SK-N-SH treated with all-trans-retinoic acid at 6 μM for 48 hours (cell line): ENCODE results near the gene SF3A1.

Experiments
- ARNTL ChIP-seq: fragments of 450-650 bp; formaldehyde crosslinking; IDR thresholded peaks from 2 replicates; pipeline ENCODE4 v1.5.0; 2020; ENCODE audit warnings: low read depth, mild to moderate bottlenecking, moderate library complexity, borderline replicate concordance
- ESRRG ChIP-seq: fragments of 250-450 bp; sonication (Bioruptor Pico); IDR thresholded peaks from 2 replicates; pipeline ENCODE4 v1.6.1; 2021; ENCODE audit warnings: mild to moderate bottlenecking
- GLIS3 ChIP-seq: fragments of 250-450 bp; sonication (Bioruptor Pico); IDR thresholded peaks from 2 replicates; pipeline ENCODE4 v1.5.0; 2020; ENCODE audit warnings: mild to moderate bottlenecking, moderate library complexity
- ISL1 ChIP-seq: fragments of 250-450 bp; sonication (Bioruptor Pico); IDR thresholded peaks from 2 replicates; pipeline ENCODE4 v2.1.2; 2022; ENCODE audit warnings: mild to moderate bottlenecking, moderate library complexity
- OSR1 ChIP-seq: fragments of 250-450 bp; sonication (Bioruptor Pico); IDR thresholded peaks from 2 replicates; pipeline ENCODE4 v1.8.0; 2022; ENCODE audit warnings: moderate library complexity, mild to moderate bottlenecking, inconsistent platforms
- PATZ1 ChIP-seq: fragments of 250-450 bp; sonication (Bioruptor Pico); IDR thresholded peaks from 2 replicates; pipeline ENCODE4 v1.8.0; 2020; ENCODE audit warnings: mild to moderate bottlenecking, moderate library complexity, borderline replicate concordance
- SNAI2 ChIP-seq: fragments of 250-450 bp; sonication (Bioruptor Pico); IDR thresholded peaks from 2 replicates; pipeline ENCODE4 v1.5.0; 2020; ENCODE audit warnings: mild to moderate bottlenecking, moderate library complexity
- TOX ChIP-seq: fragments of 250-450 bp; sonication (Bioruptor Pico); IDR thresholded peaks from 2 replicates; pipeline ENCODE4 v1.8.0; 2021; ENCODE audit warnings: mild to moderate bottlenecking, moderate library complexity, borderline replicate concordance
- ZFP30 ChIP-seq: fragments of 450-650 bp; formaldehyde crosslinking; IDR thresholded peaks from 2 replicates; pipeline ENCODE4 v1.5.0; 2022; ENCODE audit warnings: mild to moderate bottlenecking, moderate library complexity
- ZNF565 ChIP-seq: fragments of 450-650 bp; formaldehyde crosslinking; conservative IDR thresholded peaks from 2 replicates; pipeline ENCODE4 v1.5.0; 2020; ENCODE audit warnings: low read depth, mild to moderate bottlenecking, moderate library complexity
- ZNF8 ChIP-seq: fragments of 450-650 bp; formaldehyde crosslinking; IDR thresholded peaks from 2 replicates; pipeline ENCODE4 v1.5.0; 2020; ENCODE audit warnings: mild to moderate bottlenecking, moderate library complexity
- TF ChIP-seq, protein P1 (sequence below): fragments of 250-450 bp; sonication (Bioruptor Pico); IDR thresholded peaks from 2 replicates; pipeline ENCODE4 v1.5.0; 2020; ENCODE audit warnings: mild to moderate bottlenecking, moderate library complexity

DNA sequence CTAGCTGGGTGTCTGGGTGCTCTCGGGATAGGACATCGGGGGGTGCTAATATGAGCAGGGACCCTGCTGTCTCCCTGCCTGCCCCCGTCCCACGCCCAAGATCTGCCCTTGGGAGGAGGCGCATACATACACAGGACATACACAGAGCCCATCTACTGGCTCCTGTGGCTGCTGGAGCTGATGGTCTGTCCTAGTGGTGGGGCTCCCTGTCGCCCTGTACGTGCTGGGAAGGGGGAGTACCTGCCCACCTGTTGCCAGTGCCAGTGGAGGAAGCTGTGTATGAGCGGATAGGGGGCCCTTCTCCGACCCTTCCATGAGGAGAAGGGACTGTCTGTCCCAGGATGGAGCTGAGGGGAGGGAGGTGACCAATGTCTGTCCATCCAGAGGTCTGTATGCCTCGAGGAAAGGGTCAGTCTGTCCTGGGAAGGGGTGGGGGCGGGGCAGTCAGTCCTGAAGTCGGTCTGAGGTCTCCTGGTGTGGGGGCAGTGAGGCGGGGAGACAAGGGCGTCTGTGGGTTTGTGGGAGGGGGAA is 30.9 kb downstream of the SF3A1 start:
- TF ChIP-seq TOX (CRISPR knock-in tag) (no peak), PATZ1 (CRISPR knock-in tag) (no peak), ZNF565 (CRISPR knock-in tag) (no peak), SNAI2 (CRISPR knock-in tag) (no peak), ARNTL (CRISPR knock-in tag) (no peak), GLIS3 (CRISPR knock-in tag) (no peak), ZNF8 (CRISPR knock-in tag) (no peak), ISL1 (CRISPR knock-in tag) (no peak), ESRRG (no peak), OSR1 (no peak), ZFP30 (CRISPR knock-in tag) (no peak)
- TF ChIP-seq, protein P1, sequence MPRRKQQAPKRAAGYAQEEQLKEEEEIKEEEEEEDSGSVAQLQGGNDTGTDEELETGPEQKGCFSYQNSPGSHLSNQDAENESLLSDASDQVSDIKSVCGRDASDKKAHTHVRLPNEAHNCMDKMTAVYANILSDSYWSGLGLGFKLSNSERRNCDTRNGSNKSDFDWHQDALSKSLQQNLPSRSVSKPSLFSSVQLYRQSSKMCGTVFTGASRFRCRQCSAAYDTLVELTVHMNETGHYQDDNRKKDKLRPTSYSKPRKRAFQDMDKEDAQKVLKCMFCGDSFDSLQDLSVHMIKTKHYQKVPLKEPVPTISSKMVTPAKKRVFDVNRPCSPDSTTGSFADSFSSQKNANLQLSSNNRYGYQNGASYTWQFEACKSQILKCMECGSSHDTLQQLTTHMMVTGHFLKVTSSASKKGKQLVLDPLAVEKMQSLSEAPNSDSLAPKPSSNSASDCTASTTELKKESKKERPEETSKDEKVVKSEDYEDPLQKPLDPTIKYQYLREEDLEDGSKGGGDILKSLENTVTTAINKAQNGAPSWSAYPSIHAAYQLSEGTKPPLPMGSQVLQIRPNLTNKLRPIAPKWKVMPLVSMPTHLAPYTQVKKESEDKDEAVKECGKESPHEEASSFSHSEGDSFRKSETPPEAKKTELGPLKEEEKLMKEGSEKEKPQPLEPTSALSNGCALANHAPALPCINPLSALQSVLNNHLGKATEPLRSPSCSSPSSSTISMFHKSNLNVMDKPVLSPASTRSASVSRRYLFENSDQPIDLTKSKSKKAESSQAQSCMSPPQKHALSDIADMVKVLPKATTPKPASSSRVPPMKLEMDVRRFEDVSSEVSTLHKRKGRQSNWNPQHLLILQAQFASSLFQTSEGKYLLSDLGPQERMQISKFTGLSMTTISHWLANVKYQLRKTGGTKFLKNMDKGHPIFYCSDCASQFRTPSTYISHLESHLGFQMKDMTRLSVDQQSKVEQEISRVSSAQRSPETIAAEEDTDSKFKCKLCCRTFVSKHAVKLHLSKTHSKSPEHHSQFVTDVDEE (CRISPR knock-in tag) = no peak
